ENCODE measurements around the gene TMEM225B.

DNA sequence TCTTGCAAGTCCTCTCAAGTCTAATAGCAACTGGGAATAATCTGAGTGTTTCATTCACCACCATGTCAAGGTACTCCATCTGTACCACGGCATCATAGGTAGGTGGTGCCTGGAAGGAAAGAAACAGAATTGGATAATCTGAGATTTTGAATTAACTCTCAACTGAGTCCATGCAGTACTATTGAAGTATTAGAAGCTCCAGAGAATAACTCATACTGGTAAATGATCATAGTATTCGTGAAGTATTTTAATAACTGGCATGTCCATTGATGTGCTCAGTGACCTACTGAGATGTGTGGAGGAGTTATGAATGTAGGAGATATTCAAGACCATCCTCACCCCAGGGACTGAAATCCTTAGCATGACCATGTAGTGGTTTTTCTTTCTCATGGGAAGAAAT is 54.6 kb downstream of the TMEM225B start:
- no peak for TF ChIP-seq CTCF (IDR thresholded peaks at IDR 0.05 in 4 of 5, conservative IDR thresholded peaks at IDR 0.05 in 1 of 5)
- no peak for TF ChIP-seq POLR2A (IDR thresholded peaks at IDR 0.05)
